Measurements from ENCODE around the gene ZNF76. TPM values are rescaled to one million over a fixed set of nuclear protein-coding genes. Genes with fewer than 3 reads are reported as not detected.

Gene ZNF76
- total and polyA plus RNA-seq, 2 of the 13 experiments (the other 11 are each of a cell fraction or from before 2014, with no cell fraction given): 13.2 to 26.4 TPM

DNA sequence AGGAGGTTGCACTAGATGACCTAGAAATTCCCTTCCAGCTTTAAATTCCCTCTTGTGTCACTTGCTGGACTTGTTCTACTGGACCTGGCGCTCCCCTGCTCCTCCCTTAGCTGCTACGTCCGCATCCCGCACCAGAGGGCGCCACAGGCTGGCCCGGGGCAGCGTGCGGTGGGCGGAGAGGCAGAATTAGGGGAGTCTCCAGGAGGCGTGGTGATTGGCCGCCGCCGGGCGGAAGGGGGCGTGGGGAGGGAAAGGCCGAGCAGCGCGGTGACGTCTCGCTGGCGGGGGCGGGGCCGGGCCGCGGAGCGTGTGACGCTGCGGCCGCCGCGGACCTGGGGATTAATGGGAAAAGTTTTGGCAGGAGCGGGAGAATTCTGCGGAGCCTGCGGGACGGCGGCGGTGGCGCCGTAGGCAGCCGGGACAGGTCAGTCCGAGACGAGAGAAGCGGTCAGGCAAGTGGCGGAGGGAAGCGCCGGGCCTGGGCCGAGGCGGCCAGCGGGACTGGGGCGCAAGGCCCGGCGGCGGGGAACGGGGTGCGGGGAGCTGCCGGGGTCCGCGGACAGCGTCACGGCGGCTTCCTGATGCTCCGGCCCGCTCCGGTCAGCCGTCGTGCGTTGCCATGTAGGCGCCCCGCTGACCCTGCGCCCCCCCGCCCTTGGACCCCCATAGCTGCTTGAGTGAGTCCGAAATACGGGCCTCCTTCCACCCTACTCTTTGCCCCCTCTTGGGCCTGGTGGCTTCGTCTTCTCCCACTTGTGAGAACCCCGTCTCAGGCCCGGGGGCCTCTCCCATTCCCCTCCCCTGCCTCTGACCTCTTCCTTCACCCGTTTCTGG is 82.9 kb downstream of the ZNF76 start, which contains the start of gene PPARD (continued):
- TF ChIP-seq SCMH1 (CRISPR knock-in tag; IDR thresholded peaks at IDR 0.05; ENCODE audit: borderline replicate concordance) (no peak), ZMYM4 (CRISPR knock-in tag; IDR thresholded peaks at IDR 0.05) (peak; percentile 92), REL (CRISPR knock-in tag; conservative IDR thresholded peaks at IDR 0.05) (peak; percentile 75; the same call in 1 of the 2 replicates), POLR2A (IDR thresholded peaks at IDR 0.05; ENCODE audit: insufficient read depth in 1 of 2, low read depth in 2 of 2, low read length in 2 of 2) (peak; percentile 59 to 66), ZNF777 (CRISPR knock-in tag; IDR thresholded peaks at IDR 0.05) (peak; percentile 61), SP1 (IDR thresholded peaks at IDR 0.05) (no peak), SP1 (CRISPR knock-in tag; IDR thresholded peaks at IDR 0.05) (peak; percentile 97), ZNF407 (CRISPR knock-in tag; IDR thresholded peaks at IDR 0.05; ENCODE audit: not compliant biosample characterization) (no peak), ELK4 (CRISPR knock-in tag; IDR thresholded peaks at IDR 0.05; ENCODE audit: borderline replicate concordance) (no peak), ZFP36 (IDR thresholded peaks at IDR 0.05; ENCODE audit: borderline replicate concordance, low read depth, low read length, partially characterized antibody) (peak; percentile 47), ARNT2 (CRISPR knock-in tag; IDR thresholded peaks at IDR 0.05; ENCODE audit: low read depth) (0 out of 2 replicates have a peak, but pooled peaks have one; percentile 52), ARHGAP35 (CRISPR knock-in tag; IDR thresholded peaks at IDR 0.05; ENCODE audit: borderline replicate concordance) (no peak)
- TF ChIP-seq, protein P1, sequence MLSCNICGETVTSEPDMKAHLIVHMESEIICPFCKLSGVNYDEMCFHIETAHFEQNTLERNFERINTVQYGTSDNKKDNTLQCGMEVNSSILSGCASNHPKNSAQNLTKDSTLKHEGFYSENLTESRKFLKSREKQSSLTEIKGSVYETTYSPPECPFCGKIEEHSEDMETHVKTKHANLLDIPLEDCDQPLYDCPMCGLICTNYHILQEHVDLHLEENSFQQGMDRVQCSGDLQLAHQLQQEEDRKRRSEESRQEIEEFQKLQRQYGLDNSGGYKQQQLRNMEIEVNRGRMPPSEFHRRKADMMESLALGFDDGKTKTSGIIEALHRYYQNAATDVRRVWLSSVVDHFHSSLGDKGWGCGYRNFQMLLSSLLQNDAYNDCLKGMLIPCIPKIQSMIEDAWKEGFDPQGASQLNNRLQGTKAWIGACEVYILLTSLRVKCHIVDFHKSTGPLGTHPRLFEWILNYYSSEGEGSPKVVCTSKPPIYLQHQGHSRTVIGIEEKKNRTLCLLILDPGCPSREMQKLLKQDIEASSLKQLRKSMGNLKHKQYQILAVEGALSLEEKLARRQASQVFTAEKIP (CRISPR knock-in tag; IDR thresholded peaks at IDR 0.05; ENCODE audit: borderline replicate concordance): no peak
- TF ChIP-seq, protein P2, sequence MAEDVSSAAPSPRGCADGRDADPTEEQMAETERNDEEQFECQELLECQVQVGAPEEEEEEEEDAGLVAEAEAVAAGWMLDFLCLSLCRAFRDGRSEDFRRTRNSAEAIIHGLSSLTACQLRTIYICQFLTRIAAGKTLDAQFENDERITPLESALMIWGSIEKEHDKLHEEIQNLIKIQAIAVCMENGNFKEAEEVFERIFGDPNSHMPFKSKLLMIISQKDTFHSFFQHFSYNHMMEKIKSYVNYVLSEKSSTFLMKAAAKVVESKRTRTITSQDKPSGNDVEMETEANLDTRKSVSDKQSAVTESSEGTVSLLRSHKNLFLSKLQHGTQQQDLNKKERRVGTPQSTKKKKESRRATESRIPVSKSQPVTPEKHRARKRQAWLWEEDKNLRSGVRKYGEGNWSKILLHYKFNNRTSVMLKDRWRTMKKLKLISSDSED (CRISPR knock-in tag; IDR thresholded peaks at IDR 0.05): no peak
